ENCODE results near the gene CELSR3. TPM values are rescaled to one million over a fixed set of nuclear protein-coding genes. Genes with fewer than 3 reads are reported as not detected.

CELSR3 gene
- total RNA-seq, 3 donors from 2014 or later: 1.1 to 2.7 (median 2.3) TPM

- Histone ChIP-seq H3K4me1 (ENCODE audit: low read depth) (peaks cover 19% of the 10 kb centered on the region), H3K4me3 (no peak overlapping the region), H3K9me3 (no peaks in the 10 kb centered on the region), H3K36me3 (ENCODE audit: low read depth) (no peaks in the 10 kb centered on the region)
- intact Hi-C loops (cut with DNase I, micrococcal nuclease): no loop called here
- ATAC-seq (no peak), DNase-seq (no peak)
- no peak for TF ChIP-seq CTCF (IDR thresholded peaks at IDR 0.05)
Measured at GRCh38 chr3:48682786-48683185, 20.1 kb upstream of the CELSR3 start.

GRCh38 chr3:48681974-48682610 lies 19.4 kb upstream of the CELSR3 start:
- no peak overlapping the region for H3K4me3 ChIP-seq
- peaks cover 19% of the 10 kb centered on the region for H3K4me1 ChIP-seq (ENCODE audit: low read depth)
- no peaks in the 10 kb centered on the region for H3K9me3 ChIP-seq
- ATAC-seq: no peak
- intact Hi-C loops (cut with DNase I, micrococcal nuclease): no loop called here
- no peaks in the 10 kb centered on the region for H3K36me3 ChIP-seq (ENCODE audit: low read depth)
- no peak for TF ChIP-seq CTCF (IDR thresholded peaks at IDR 0.05)
- DNase-seq: peak in 1 of 3 donors; percentile 32

GRCh38 chr3:48681541-48681880 lies 18.8 kb upstream of the CELSR3 start:
- no peaks in the 10 kb centered on the region for H3K36me3 ChIP-seq (ENCODE audit: low read depth)

GRCh38 chr3:48680811-48681540 lies 18.3 kb upstream of the CELSR3 start:
- no peak overlapping the region for H3K4me3 ChIP-seq
- H3K9me3 ChIP-seq: no peaks in the 10 kb centered on the region
- TF ChIP-seq CTCF (IDR thresholded peaks at IDR 0.05): no peak
- peak in 1 of 3 donors; percentile 45 for DNase-seq
- H3K4me1 ChIP-seq (ENCODE audit: low read depth): peaks cover 13% of the 10 kb centered on the region
- ATAC-seq: no peak
- intact Hi-C loops (cut with DNase I, micrococcal nuclease): no loop called here
- no peaks in the 10 kb centered on the region for H3K36me3 ChIP-seq (ENCODE audit: low read depth)

More at GRCh38 chr3:48681541-48681880, 18.8 kb upstream of the CELSR3 start:
- Histone ChIP-seq H3K4me1 (ENCODE audit: low read depth) (peaks cover 17% of the 10 kb centered on the region), H3K4me3 (no peak overlapping the region), H3K9me3 (no peaks in the 10 kb centered on the region)
- intact Hi-C loops (cut with DNase I, micrococcal nuclease): no loop called here
- ATAC-seq: no peak
- DNase-seq: peak in 1 of 3 donors; percentile 39
- TF ChIP-seq CTCF (IDR thresholded peaks at IDR 0.05): no peak

GRCh38 chr3:48679411-48680391 lies 17.0 kb upstream of the CELSR3 start:
- Histone ChIP-seq H3K4me1 (ENCODE audit: low read depth) (peaks cover 12% of the 10 kb centered on the region), H3K36me3 (ENCODE audit: low read depth) (no peaks in the 10 kb centered on the region), H3K4me3 (no peak overlapping the region), H3K9me3 (no peaks in the 10 kb centered on the region)
- ATAC-seq (peak; percentile 24), DNase-seq (peak in 1 of 3 donors; percentile 38)
- intact Hi-C loops (cut with DNase I, micrococcal nuclease): no loop called here
- no peak for TF ChIP-seq CTCF (IDR thresholded peaks at IDR 0.05)

Data from mucosa of descending colon (tissue), 3 donors.